Measurements from ENCODE around the gene CYP4F2.
"Not testable (repeated sequence)": the region's sequence is repeated elsewhere in the genome, so short reads cannot be mapped to it uniquely, and the experiment has no call there.

Gene CYP4F2

GRCh38 chr19:15926484-15926883 is 28.6 kb upstream of the CYP4F2 start:
- Histone ChIP-seq H3K27me3 (ENCODE audit: insufficient read depth, low read length) (no peaks in the 10 kb centered on the region), H3K79me2 (ENCODE audit: control insufficient read depth, insufficient read depth, low read length, unreplicated experiment) (no peaks in the 10 kb centered on the region), H3K36me3 (ENCODE audit: insufficient read depth, low read length) (no peaks in the 10 kb centered on the region), H3K27ac (ENCODE audit: low read depth, low read length) (no peak overlapping the region), H3K4me1 (ENCODE audit: control insufficient read depth, insufficient read depth, low read length, unreplicated experiment) (no peaks in the 10 kb centered on the region), H3K4me3 (ENCODE audit: low read depth, low read length) (no peak overlapping the region), H2AFZ (ENCODE audit: low read length, unreplicated experiment) (no peak overlapping the region)

- H2AFZ ChIP-seq (ENCODE audit: low read length, unreplicated experiment) = no peak overlapping the region
- no peaks in the 10 kb centered on the region for H3K27me3 ChIP-seq (ENCODE audit: insufficient read depth, low read length)
- no peak overlapping the region for H3K27ac ChIP-seq (ENCODE audit: low read depth, low read length)
- no peaks in the 10 kb centered on the region for H3K4me1 ChIP-seq (ENCODE audit: control insufficient read depth, insufficient read depth, low read length, unreplicated experiment)
- no peaks in the 10 kb centered on the region for H3K79me2 ChIP-seq (ENCODE audit: control insufficient read depth, insufficient read depth, low read length, unreplicated experiment)
- no peaks in the 10 kb centered on the region for H3K36me3 ChIP-seq (ENCODE audit: insufficient read depth, low read length)
- H3K4me3 ChIP-seq (ENCODE audit: low read depth, low read length) = no peak overlapping the region
These were observed 25.8 kb upstream of the CYP4F2 start for GRCh38 chr19:15923702-15924101.

- H2AFZ ChIP-seq (ENCODE audit: low read length, unreplicated experiment) = no peak overlapping the region
These were observed 24.1 kb upstream of the CYP4F2 start for GRCh38 chr19:15922021-15922420.

GRCh38 chr19:15919243-15919642 is 21.4 kb upstream of the CYP4F2 start:
- Histone ChIP-seq H3K36me3 (ENCODE audit: insufficient read depth, low read length) (no peaks in the 10 kb centered on the region), H3K4me3 (ENCODE audit: low read depth, low read length) (no peak overlapping the region), H3K79me2 (ENCODE audit: control insufficient read depth, insufficient read depth, low read length, unreplicated experiment) (no peaks in the 10 kb centered on the region), H2AFZ (ENCODE audit: low read length, unreplicated experiment) (no peak overlapping the region), H3K27me3 (ENCODE audit: insufficient read depth, low read length) (no peaks in the 10 kb centered on the region), H3K27ac (ENCODE audit: low read depth, low read length) (no peak overlapping the region), H3K4me1 (ENCODE audit: control insufficient read depth, insufficient read depth, low read length, unreplicated experiment) (no peaks in the 10 kb centered on the region)

More at GRCh38 chr19:15922021-15922420, 24.1 kb upstream of the CYP4F2 start:
- Histone ChIP-seq H3K79me2 (ENCODE audit: control insufficient read depth, insufficient read depth, low read length, unreplicated experiment) (no peaks in the 10 kb centered on the region), H3K27me3 (ENCODE audit: insufficient read depth, low read length) (no peaks in the 10 kb centered on the region), H3K4me3 (ENCODE audit: low read depth, low read length) (no peak overlapping the region), H3K36me3 (ENCODE audit: insufficient read depth, low read length) (no peaks in the 10 kb centered on the region), H3K4me1 (ENCODE audit: control insufficient read depth, insufficient read depth, low read length, unreplicated experiment) (no peaks in the 10 kb centered on the region), H3K27ac (ENCODE audit: low read depth, low read length) (no peak overlapping the region)

GRCh38 chr19:15915109-15915508 is 17.2 kb upstream of the CYP4F2 start:
- no peaks in the 10 kb centered on the region for H3K36me3 ChIP-seq (ENCODE audit: insufficient read depth, low read length)
- no peaks in the 10 kb centered on the region for H3K4me1 ChIP-seq (ENCODE audit: control insufficient read depth, insufficient read depth, low read length, unreplicated experiment)
- no peak overlapping the region for H3K4me3 ChIP-seq (ENCODE audit: low read depth, low read length)
- no peak overlapping the region for H3K27ac ChIP-seq (ENCODE audit: low read depth, low read length)
- peaks cover 13% of the 10 kb centered on the region for H3K27me3 ChIP-seq (ENCODE audit: insufficient read depth, low read length)
- no peak overlapping the region for H2AFZ ChIP-seq (ENCODE audit: low read length, unreplicated experiment)
- no peaks in the 10 kb centered on the region for H3K79me2 ChIP-seq (ENCODE audit: control insufficient read depth, insufficient read depth, low read length, unreplicated experiment)

- Histone ChIP-seq H3K27ac (ENCODE audit: low read depth, low read length) (no peak overlapping the region), H3K4me1 (ENCODE audit: control insufficient read depth, insufficient read depth, low read length, unreplicated experiment) (no peaks in the 10 kb centered on the region), H3K27me3 (ENCODE audit: insufficient read depth, low read length) (peaks cover 13% of the 10 kb centered on the region), H3K36me3 (ENCODE audit: insufficient read depth, low read length) (no peaks in the 10 kb centered on the region), H3K4me3 (ENCODE audit: low read depth, low read length) (no peak overlapping the region), H2AFZ (ENCODE audit: low read length, unreplicated experiment) (no peak overlapping the region), H3K79me2 (ENCODE audit: control insufficient read depth, insufficient read depth, low read length, unreplicated experiment) (no peaks in the 10 kb centered on the region)
These were observed 16.0 kb upstream of the CYP4F2 start for GRCh38 chr19:15913830-15914229.

GRCh38 chr19:15913384-15913783 is 15.5 kb upstream of the CYP4F2 start:
- H3K27me3 ChIP-seq (ENCODE audit: insufficient read depth, low read length) = peaks cover 13% of the 10 kb centered on the region
- no peaks in the 10 kb centered on the region for H3K36me3 ChIP-seq (ENCODE audit: insufficient read depth, low read length)
- H3K27ac ChIP-seq (ENCODE audit: low read depth, low read length) = no peak overlapping the region

GRCh38 chr19:15911599-15912235 is 13.8 kb upstream of the CYP4F2 start:
- H2AFZ ChIP-seq (ENCODE audit: low read length, unreplicated experiment) = no peak overlapping the region
- H3K4me3 ChIP-seq (ENCODE audit: low read depth, low read length) = no peak overlapping the region

More at GRCh38 chr19:15913384-15913783, 15.5 kb upstream of the CYP4F2 start:
- H3K79me2 ChIP-seq (ENCODE audit: control insufficient read depth, insufficient read depth, low read length, unreplicated experiment) = no peaks in the 10 kb centered on the region
- no peak overlapping the region for H3K4me3 ChIP-seq (ENCODE audit: low read depth, low read length)
- H3K4me1 ChIP-seq (ENCODE audit: control insufficient read depth, insufficient read depth, low read length, unreplicated experiment) = no peaks in the 10 kb centered on the region
- H2AFZ ChIP-seq (ENCODE audit: low read length, unreplicated experiment) = no peak overlapping the region

GRCh38 chr19:15905026-15905425 is 7.2 kb upstream of the CYP4F2 start:
- H3K4me1 ChIP-seq (ENCODE audit: control insufficient read depth, insufficient read depth, low read length, unreplicated experiment) = no peaks in the 10 kb centered on the region
- H3K36me3 ChIP-seq (ENCODE audit: insufficient read depth, low read length) = no peaks in the 10 kb centered on the region
- no peaks in the 10 kb centered on the region for H3K79me2 ChIP-seq (ENCODE audit: control insufficient read depth, insufficient read depth, low read length, unreplicated experiment)
- H3K4me3 ChIP-seq (ENCODE audit: low read depth, low read length) = no peak overlapping the region
- H2AFZ ChIP-seq (ENCODE audit: low read length, unreplicated experiment) = no peak overlapping the region
- H3K27ac ChIP-seq (ENCODE audit: low read depth, low read length) = no peak overlapping the region
- H3K27me3 ChIP-seq (ENCODE audit: insufficient read depth, low read length) = peaks cover 8% of the 10 kb centered on the region; the same call in 1 of the 2 replicates

More at GRCh38 chr19:15911599-15912235, 13.8 kb upstream of the CYP4F2 start:
- Histone ChIP-seq H3K27ac (ENCODE audit: low read depth, low read length) (no peak overlapping the region), H3K79me2 (ENCODE audit: control insufficient read depth, insufficient read depth, low read length, unreplicated experiment) (no peaks in the 10 kb centered on the region), H3K36me3 (ENCODE audit: insufficient read depth, low read length) (no peaks in the 10 kb centered on the region), H3K4me1 (ENCODE audit: control insufficient read depth, insufficient read depth, low read length, unreplicated experiment) (no peaks in the 10 kb centered on the region), H3K27me3 (ENCODE audit: insufficient read depth, low read length) (peaks cover 13% of the 10 kb centered on the region)

GRCh38 chr19:15902898-15903297 is 5.0 kb upstream of the CYP4F2 start:
- H3K4me3 ChIP-seq (ENCODE audit: low read depth, low read length); H3K4me1 ChIP-seq (ENCODE audit: control insufficient read depth, insufficient read depth, low read length, unreplicated experiment); H3K27me3 ChIP-seq (ENCODE audit: insufficient read depth, low read length); H3K27ac ChIP-seq (ENCODE audit: low read depth, low read length); H3K36me3 ChIP-seq (ENCODE audit: insufficient read depth, low read length); H2AFZ ChIP-seq (ENCODE audit: low read length, unreplicated experiment); H3K79me2 ChIP-seq (ENCODE audit: control insufficient read depth, insufficient read depth, low read length, unreplicated experiment): not testable (repeated sequence)

GRCh38 chr19:15902254-15902653 is 4.4 kb upstream of the CYP4F2 start:
- H3K27ac ChIP-seq (ENCODE audit: low read depth, low read length) = no peak overlapping the region
- no peak overlapping the region for H3K4me3 ChIP-seq (ENCODE audit: low read depth, low read length)
- H3K27me3 ChIP-seq (ENCODE audit: insufficient read depth, low read length) = peaks cover 8% of the 10 kb centered on the region; the same call in 1 of the 2 replicates
- H2AFZ ChIP-seq (ENCODE audit: low read length, unreplicated experiment) = no peak overlapping the region
- H3K36me3 ChIP-seq (ENCODE audit: insufficient read depth, low read length) = no peaks in the 10 kb centered on the region
- H3K79me2 ChIP-seq (ENCODE audit: control insufficient read depth, insufficient read depth, low read length, unreplicated experiment) = no peaks in the 10 kb centered on the region
- no peaks in the 10 kb centered on the region for H3K4me1 ChIP-seq (ENCODE audit: control insufficient read depth, insufficient read depth, low read length, unreplicated experiment)

All from ACC112 (cell line).